Measurements from ENCODE around the gene ALDH4A1.
A peak's percentile ranks its signal among the peaks of the same experiment; 100 is the strongest.

ALDH4A1 gene

GRCh38 chr1:18902523-18903290 is at the start of gene ALDH4A1:
Gene ALDH4A1 (minus strand): TSS chr1:18902555. CDS start chr1:18902523, 32 bp downstream.
- peak; percentile 90 for DNase-seq

- no peak for DNase-seq
Observed at GRCh38 chr1:18951818-18952391, 49.5 kb upstream of the ALDH4A1 start.

- DNase-seq = no peak
Observed at GRCh38 chr1:18951416-18951815, 49.1 kb upstream of the ALDH4A1 start.

- DNase-seq = no peak
Observed at GRCh38 chr1:18950401-18951026, 48.2 kb upstream of the ALDH4A1 start.

- DNase-seq = no peak
Observed at GRCh38 chr1:18949686-18950400, 47.5 kb upstream of the ALDH4A1 start.

- DNase-seq = no peak
Observed at GRCh38 chr1:18948913-18949685, 46.7 kb upstream of the ALDH4A1 start.

GRCh38 chr1:18948048-18948912 is 45.9 kb upstream of the ALDH4A1 start:
- DNase-seq = no peak

- peak; percentile 7 for DNase-seq
Observed at GRCh38 chr1:18947570-18947969, 45.2 kb upstream of the ALDH4A1 start.

GRCh38 chr1:18946550-18947381 is 44.4 kb upstream of the ALDH4A1 start:
- no peak for DNase-seq

GRCh38 chr1:18945401-18945849 is 43.1 kb upstream of the ALDH4A1 start:
- peak; percentile 70 for DNase-seq

GRCh38 chr1:18944810-18945209 is 42.5 kb upstream of the ALDH4A1 start:
- DNase-seq = no peak

- DNase-seq = no peak
Observed at GRCh38 chr1:18943914-18944572, 41.7 kb upstream of the ALDH4A1 start.

GRCh38 chr1:18943162-18943561 is 40.8 kb upstream of the ALDH4A1 start:
- DNase-seq = no peak

GRCh38 chr1:18942340-18942739 is 40.0 kb upstream of the ALDH4A1 start:
- no peak for DNase-seq

GRCh38 chr1:18941221-18942141 is 39.1 kb upstream of the ALDH4A1 start:
- DNase-seq = peak; percentile 46

- DNase-seq = no peak
Observed at GRCh38 chr1:18940303-18941020, 38.1 kb upstream of the ALDH4A1 start.

GRCh38 chr1:18939398-18940302 is 37.3 kb upstream of the ALDH4A1 start:
- DNase-seq = no peak

Data from NCI-H69 (cell line).